ENCODE data around the gene PRCD.

Gene PRCD, protein sequence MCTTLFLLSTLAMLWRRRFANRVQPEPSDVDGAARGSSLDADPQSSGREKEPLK

DNA sequence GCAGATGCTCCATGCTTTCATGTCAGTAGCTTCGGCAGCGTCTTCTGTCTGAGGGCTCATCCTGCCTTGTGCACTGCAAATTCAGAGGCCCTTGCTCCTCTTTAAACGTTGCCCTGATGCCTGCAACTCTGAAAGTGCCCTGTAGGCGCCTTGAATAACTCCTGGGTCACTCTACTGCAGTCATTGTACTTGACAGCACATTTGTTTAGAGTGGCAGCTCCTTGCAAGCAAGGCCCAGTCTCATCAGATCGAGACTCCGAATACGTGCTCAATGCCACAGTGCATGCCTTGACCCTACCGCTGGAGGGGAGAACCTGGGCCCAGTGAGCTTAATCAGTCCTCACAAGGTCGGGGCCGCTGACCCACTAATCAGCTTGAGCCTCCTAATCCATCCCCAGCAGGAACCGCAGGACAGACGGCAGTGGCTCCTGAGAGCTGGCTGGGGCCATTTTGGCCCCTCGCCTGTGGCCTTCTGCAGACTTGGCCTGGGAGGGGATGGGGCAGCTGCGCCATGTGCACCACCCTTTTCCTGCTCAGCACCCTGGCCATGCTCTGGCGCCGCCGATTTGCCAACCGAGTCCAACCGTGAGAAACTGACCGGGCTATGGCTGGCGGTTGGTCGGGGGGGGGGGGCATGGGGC is at the start of gene PRCD:
PRCD (plus strand) TSS at position 414 of the 641 bp plus-strand sequence; CDS start at position 512, 98 bp downstream.
- no peak for DNase-seq (ENCODE audit: low read depth)

DNA sequence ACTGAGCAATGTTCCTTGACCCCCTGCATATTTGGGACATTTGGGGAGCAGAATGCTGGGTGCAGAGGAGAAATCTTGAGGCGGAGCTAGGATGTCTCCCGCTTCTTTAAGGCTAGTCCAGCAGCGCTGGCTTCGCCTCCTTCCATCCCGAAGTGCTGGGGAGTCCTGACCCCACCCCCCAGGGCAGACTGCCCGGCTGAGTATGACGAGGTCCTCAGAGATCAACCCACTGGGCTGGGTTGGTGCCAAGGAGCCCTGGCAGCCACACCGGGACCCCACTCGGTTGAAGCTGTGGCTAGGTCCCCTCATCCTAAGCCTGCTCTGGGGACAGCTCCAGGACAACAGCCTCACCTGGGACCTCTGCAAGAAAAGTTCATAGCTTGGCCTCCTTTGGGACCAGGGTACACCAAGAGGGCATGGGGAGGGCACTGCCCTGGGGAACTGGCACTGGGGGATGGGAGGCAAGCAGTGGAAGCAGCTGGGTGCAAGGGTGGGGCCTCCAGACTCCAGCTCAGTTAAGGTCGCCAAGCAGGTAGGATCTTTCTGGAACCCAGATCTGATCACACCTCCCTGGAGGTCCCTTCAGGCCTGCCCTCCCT is 49.6 kb upstream of the PRCD start:
- DNase-seq (ENCODE audit: low read depth) = no peak

DNA sequence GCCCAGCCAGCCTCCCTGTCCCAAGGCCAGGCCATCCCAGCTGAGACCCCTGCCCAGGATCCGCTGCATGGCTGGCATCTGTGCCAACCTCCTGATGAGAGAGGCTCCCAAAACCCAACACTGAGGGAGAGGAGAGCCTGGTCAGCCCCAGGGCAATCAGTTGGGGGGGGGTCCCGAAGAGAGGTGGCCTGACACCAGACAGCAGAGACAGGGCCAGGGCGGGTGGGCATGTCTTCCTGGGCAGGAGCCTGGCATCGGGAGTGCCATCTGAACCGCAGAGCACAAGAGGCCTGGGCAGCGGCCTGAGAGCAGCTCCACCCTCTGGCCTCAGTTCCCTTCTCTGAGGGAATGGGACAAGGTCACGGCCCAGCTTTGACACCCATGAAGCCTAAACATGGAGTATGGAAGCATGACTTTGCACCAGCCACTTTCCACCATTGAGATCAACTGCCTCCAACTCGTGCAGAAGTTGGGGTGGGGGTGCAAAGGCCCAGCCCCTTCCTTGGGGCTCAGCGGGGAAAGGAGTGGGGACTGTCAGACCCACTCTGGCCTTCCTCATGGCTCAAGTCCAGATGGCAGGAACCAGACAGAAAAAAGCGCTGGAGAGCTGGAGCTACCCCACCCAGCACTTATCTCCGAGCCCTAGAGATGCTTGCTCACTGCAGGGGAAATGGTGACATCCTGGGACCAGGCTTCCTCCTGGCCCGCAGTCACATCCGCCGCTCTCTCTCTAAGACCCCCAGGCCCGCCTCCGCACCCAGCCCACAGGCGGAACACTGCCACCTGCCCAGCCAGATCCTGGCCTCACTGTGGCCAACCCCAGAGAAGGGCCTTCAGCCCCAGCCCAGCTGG is 48.3 kb upstream of the PRCD start:
- no peak for DNase-seq (ENCODE audit: low read depth)

DNA sequence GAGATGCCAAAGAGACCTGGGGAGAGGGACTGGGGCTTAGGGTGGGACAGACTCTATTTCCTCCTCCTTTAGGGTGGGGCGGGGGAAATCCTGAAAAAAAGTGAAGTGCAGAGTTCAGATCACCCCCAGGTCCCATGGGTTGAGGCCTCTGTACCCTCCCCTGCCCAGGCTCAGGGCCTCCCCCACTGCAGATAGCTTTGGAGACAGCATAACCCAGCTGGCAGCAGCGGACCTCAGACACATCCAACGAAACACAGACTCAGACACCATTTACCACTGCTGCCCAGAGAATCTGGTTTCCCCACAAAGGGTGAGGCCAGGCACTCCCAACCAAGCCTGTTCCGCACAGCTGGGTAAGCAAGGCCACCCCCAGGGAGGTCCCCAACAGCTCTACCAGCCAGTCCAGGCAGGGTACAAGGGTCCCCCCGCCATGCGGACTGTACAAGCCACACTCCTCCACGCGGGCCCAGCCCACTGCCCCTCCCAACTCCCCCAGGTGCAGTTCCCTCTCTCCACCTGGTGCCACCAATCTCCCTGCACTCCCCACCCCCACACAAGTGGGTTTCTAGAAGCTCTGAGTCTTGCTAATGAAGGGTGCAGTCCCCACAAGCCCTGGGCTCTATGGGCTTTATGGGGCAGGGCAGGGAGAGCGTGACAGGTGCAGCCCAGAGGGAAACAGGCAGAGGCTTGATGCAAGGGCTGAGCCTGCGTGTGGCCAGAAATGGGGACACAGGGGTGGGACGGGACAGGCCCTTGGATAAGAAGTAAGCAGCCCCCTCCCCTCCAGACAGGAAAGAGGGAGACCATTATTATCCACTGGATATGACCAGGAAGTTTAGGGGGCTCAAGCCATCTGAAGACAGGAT is 47.5 kb upstream of the PRCD start:
- no peak for DNase-seq (ENCODE audit: low read depth)

DNA sequence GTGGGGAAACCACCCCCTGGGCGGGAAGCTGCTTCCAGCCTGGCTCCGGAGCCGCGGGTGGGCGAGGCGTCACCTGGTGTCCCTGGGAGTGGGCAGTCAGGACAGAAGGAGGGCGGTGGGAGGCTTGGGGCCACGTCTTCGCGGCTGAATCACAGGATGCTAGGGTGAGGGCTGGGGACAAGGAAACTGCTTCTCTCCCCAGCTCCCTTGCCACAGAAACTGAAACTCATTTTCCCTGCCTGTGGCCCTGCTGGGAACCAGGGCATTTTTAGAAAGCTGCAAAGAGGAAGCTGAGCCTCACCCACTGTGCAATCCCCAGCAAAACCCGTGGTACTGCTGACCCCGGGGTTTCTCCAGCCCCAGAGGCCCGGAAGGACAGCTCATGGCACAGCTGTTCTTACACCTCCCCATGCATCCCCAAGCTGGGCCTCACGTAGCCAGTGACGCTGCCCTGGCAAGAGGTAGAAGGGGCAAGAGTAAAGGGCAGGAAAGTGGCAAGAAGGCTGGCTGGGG is 46.8 kb upstream of the PRCD start:
- peak; percentile 35 for DNase-seq (ENCODE audit: low read depth)

DNA sequence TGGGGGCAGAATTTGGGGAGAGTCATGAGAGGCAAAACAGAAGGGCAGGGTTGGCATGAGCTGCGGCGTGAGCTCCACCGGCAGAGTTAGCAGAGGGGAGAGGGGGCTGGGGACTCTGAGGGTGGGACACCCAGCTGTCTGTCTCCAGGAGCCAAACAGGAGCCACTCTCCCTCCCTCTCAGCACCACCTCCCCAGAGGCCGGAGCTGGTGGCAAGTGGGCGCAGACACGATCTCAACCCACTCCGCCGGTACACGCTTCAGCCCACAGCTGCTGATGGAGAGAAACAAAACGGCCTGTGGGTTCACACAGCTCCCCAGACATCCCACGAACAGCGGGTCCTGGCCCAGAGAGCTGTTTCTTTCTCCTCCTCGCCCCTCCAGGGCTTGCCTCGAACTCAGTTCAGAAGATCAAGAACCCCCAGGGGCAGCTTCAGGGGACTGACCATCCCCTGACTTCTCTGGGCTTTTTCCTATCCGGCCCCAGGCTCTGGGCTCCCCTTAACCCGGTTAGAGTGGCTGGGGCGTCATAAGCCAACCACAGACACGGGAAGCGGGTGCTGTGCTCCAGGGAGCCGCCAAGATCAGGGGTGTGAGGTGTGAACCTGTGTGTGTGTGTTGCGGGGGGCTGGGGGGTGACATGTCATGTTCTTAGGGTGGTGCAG is 46.2 kb upstream of the PRCD start:
- no peak for DNase-seq (ENCODE audit: low read depth)

DNA sequence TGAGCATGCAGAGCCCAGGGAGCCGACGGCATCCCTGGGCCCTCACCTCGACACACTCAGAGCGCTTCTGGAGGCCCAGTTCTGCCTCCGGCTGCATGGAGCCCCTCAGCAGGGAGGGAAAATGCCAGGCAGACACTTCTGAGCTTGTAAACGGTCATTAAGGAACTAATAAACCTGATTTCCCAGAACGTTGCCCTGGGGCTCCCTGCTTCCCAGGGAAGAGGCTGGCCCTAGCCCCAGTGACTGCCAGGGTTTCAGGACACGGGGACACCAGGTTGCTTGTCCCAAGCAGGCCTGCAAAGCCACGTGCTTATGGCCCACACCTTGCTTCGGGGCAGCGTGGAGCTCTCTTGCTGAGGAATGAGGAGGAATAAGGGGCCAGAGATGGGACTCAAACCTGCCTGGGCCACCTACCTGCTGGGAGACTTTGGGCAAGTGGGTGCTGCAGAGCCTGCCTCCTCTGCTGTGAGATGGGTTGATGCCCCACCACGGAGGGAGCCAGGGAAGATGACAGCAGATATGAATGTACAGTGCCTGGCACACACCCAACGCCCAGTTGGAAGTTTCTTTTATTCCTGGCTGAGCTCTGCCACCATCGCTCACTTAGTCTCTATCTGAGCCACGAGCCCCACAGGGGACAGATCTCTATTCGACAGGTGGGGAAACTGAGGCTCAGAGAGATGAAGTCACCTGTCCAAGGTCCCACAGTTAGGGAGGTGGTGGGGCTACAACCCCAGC is 44.0 kb upstream of the PRCD start:
- DNase-seq (ENCODE audit: low read depth) = no peak

DNA sequence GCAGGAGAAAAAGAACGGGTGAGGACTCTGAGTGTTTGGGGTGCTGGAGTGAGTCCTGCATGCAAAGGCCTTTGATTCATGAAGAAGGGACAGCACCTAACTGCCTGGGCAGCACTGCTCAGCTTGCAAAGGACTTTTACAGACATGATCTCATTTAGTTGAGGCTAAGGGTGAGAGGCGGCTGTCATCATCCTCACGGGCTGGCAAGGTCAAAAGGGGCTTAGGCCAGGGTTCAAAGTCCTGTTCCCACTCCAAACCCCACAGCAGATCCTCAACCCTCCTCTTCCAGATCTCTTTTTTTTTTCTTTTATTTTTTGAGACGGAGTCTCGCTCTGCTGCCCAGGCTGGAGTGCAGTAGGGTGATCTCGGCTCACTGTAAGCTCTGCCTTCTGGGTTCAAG is 43.4 kb upstream of the PRCD start:
- no peak for DNase-seq (ENCODE audit: low read depth)

DNA sequence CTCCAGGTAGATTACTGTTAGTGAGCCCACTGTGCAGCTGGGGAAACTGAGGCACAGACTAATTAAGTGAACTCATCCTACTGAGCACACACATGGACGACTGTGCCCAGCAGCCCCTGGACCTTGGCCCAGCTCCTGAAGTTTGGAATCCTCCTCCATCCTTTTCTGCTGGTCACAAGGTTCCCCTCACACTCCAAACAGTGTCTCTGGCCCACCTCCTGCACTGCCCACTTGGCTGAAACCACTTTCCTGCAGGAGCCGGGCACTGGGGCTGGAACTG is 42.2 kb upstream of the PRCD start:
- no peak for DNase-seq (ENCODE audit: low read depth)

DNA sequence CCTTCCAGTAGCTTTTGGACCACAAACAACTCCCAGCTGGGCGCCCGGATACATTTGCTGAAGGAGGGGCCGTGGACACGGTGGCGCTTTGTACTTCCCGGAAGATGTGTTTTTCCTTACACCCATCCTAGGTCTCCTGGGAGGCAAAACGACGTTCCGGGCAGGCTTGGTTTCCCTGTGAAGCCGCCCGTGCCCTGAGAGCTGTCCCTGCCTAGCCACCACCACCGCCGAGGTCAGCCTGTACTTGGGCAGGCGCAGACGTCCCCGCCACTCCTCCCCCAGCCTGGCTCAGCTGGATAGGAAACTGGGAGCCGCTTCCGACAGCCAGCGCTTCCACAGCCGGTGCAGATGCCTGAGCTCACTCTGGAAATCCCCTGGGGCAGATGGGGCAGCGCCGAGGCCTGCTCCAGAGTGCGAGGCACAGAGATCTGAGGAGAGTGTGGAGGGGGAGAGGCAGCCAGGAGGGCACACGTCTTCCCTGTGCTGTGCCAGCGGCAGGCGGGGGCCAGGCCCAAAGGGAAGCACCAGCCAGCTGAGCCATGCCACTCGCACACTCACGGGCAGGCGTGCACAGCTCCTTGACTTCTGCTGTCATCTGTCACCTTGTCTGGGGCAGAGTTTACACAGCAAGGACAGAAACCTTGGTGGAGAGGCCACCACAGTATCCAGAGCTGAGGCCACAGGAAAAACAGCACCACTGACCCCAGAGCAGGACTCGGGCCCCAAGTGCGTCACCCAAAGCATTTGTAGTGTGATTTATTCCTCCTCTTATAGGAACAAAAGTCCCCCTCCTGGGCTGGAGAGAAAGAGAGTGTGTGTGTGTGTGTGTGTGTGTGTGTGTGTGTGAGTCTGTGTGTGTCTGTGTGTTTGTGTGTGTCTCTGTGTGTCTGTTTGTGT is 41.6 kb upstream of the PRCD start:
- DNase-seq (ENCODE audit: low read depth) = no peak

DNA sequence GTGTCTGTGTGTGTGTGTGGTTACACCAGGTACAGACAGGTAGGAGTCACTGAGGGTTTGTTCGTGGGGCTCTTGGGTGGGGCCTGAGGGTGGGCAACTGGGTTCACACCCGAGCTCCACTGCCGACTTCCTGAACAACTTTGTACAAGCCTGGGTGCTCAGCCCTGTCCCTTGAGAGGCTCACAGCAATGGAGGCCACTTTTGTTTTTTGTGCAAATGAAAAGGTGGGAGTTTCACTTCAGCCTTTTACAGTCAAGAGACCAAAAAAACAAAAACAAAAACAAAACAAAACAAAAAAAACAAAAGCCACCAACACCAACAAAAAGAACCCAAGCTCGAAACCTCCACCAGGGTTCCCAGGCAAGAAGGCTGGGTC is 41.0 kb upstream of the PRCD start:
- no peak for DNase-seq (ENCODE audit: low read depth)

DNA sequence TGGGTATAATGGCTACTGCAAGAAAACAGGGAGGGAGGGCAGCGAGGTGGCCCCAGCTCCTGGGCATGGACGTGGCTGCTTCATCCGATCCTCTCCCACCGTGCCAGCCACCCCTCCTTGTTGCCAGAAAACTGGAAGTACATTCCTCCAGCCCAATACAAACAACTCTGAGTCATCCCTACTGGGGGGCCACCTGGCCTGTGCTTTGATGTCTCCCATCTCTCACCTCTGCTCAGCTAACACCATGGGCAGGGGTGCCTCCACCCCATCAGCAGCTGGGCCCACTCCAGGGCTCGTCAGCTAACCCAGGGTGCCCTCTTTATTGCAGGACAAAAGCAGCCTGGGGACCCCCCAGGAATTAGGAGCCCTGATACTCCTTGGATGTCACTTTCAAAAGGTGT is 40.6 kb upstream of the PRCD start:
- no peak for DNase-seq (ENCODE audit: low read depth)

DNA sequence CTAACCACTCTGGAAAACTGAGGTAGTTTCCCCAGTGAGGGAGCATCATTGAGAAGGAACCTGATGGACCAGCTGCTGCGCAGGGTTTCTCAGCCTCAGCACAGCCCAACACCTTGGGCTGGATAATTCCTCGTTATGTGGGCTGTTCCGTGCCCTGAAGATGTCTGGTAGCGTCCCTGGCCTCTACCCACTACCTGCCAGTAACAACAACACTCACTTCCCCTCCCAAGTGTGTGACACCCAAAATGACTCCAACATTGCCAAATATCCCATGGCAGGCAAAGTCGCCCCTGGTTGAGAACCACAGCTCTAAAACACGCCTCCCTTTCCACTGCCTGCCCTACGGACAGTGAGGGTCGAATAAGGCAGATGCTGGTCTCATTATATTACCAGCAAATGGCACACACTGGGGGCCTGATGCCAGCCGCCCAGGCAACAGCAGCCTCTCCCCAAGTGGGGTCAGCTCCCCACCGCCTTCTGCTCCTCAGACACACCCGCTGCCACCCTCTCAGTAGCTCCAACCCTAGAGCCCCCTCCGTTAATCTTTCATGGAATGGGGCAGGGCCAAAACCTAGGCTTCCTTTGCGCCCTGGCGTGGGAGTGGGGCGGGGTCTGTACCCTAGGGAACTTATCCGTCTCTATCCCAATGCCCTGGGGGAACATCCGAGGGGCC is 39.6 kb upstream of the PRCD start:
- no peak for DNase-seq (ENCODE audit: low read depth)

DNA sequence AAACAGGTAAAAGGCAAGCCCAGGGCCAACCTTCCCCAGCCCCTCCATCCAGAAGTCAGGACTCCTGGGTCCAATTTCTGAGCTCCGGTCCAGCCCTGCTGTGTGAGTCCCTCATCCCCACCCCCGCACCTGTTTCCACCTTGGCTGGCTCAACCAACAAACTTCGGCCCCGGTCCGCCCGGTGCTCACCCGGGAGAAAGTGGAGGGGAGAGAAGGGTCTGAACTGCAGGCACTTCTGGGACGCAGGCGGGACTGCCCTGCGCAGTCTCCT is 39.2 kb upstream of the PRCD start:
- no peak for DNase-seq (ENCODE audit: low read depth)

DNA sequence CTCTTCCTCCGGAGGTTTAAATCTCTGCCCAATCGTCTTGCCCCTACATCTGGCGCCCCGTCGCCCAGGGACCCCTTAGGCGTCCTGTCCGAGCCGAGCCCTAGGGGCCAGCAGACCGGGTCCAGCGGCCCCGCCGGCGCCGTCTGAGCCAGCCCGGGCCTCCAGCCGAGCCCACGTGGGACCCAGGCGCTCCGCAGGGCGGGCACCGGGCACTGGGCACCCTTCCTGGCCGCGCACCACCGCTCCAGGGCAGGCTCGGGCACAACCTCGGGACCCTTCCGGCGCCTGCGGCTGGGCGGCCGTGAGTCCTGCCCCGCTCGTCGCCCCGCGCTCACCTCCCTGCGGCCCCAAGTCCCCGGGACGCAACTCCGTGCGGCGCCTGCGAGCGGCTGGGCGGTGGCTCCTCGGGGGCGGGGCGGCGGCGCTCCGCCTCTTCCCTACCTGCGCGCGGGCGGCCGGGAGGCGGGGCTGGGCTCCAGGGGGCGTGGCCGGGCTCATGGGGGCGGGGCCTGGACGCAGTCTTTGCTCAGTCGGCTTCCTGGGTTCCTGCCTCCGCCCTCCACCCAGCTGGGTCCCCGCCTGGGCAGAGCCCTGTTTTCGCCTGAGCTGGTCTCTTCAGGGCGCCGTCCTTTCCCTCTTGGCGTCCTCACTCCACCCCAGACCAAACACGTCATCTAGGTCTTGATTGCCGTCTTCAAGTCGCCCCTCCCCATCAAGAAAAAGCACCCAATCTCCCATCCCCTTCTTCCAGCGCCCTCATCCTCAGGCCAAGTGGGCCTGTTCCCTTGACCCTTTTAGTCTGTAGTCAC is 38.6 kb upstream of the PRCD start, which contains the start of gene RHBDF2:
RHBDF2 (minus strand) TSS at position 406 of the 809 bp plus-strand sequence. CDS start 19,899 bp downstream, outside the sequence.
- DNase-seq (ENCODE audit: low read depth) = peak; percentile 95

DNA sequence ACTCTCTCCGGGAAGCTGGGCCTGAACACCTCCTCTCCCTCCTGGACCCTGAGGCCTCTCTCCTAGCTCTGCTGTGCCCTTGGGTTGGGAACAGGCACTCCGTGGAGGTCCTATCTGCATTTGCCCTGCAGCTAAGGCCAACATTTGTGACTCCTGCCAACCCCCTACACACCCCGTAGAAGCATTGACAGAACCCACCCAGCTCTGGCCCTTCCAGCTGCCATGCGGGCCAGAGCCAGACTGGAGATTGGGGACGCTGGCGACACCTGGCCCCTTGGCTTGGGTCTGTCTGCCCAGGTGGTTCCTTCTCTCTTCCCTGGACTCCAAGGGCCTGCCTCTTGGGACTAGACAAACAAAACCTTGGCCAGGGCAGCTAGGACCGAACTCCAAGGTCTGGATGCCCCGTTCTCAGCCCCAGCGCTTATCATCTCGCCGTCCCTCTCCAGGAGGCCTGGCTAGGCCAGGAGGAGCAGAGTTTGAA is 38.0 kb upstream of the PRCD start:
- DNase-seq (ENCODE audit: low read depth) = no peak

DNA sequence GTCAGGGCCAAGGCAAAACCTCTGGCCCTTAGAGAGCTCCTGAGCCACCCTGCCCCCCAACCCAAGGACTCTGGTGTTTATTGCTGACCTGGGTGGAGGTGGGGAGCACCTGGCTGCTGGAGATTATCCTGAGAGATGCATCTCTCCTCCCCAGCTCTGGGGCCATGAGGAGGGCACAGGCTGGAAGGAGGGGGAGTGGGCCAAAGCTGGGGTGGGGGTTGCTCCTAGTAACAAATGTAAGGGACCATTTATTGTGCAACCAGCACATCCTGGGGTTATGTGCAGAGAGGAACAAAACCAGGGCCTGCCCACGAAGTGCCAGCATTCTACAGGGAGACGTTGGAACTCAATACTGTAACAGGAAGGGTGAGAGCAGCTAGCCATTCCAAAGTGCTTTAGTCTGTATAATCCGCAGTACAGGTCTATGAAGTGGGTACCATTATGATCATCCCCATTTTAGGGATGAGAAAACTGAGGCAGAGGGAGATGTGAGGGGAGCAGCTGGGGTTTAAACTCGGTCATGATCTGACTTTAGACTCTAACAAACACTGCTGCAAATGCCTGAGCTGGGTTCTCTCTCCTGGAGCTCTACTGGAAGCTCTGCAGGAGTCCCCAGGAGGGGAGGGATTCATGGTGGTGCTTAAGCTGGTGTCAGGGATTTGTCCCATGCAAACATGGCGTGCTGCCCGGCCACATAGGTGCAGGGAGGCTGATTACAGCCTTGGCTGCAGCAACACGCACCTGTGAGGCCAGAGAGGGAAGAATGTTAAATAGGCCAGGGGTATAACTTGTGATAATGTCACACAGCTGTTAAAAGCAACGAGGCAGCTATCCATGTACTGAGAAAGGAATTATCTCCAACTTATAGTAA is 37.3 kb upstream of the PRCD start:
- DNase-seq (ENCODE audit: low read depth) = no peak
